Activated B cell treated with CpG ODN at 0.5 μM for 24 hours (primary cell): ENCODE results near the gene TMEM45A. TPM values are rescaled to one million over a fixed set of nuclear protein-coding genes. Genes with fewer than 3 reads are reported as not detected.
"Not testable (repeated sequence)": the region's sequence is repeated elsewhere in the genome, so short reads cannot be mapped to it uniquely, and the experiment has no call there.

Experiments
- ATAC-seq: fragments of 200-7000 bp; cut with Tn5 transposase; one replicate; pipeline ENCODE4 v1.10.0; 2021; ENCODE audit warnings: low read depth, mild to moderate bottlenecking, moderate library complexity
- CTCF ChIA-PET: fragments of 350-600 bp; sonication (Branson Sonifier 250); formaldehyde crosslinking; loops from one replicate; lab custom pipeline; 2021; ENCODE audit warnings: antibody characterized with exemption; lab: Charles Lee
- POLR2A ChIA-PET: fragments of 350-600 bp; sonication (Branson Sonifier 250); formaldehyde crosslinking; loops from one replicate; lab custom pipeline; 2021; ENCODE audit warnings: antibody characterized with exemption; lab: Charles Lee
- DNase-seq: peaks from one replicate; pipeline ENCODE4 v3.0.0; 2022
- H3K27ac Mint-ChIP-seq: one replicate; pipeline ENCODE4 v1.8.0; 2020; ENCODE audit warnings: mixed read lengths
- H3K27me3 Mint-ChIP-seq: one replicate; pipeline ENCODE4 v1.8.0; 2021; ENCODE audit warnings: mixed read lengths
- H3K36me3 Mint-ChIP-seq: one replicate; pipeline ENCODE4 v1.8.0; 2021; ENCODE audit warnings: low read depth, mixed read lengths
- H3K4me1 Mint-ChIP-seq: one replicate; pipeline ENCODE4 v1.8.0; 2021; ENCODE audit warnings: mixed read lengths
- H3K4me3 Mint-ChIP-seq: one replicate; pipeline ENCODE4 v1.8.0; 2020; ENCODE audit warnings: mild to moderate bottlenecking, mixed read lengths
- H3K9me3 Mint-ChIP-seq: one replicate; pipeline ENCODE4 v1.8.0; 2020; ENCODE audit warnings: mixed read lengths
- intact Hi-C: fragments of 100-400 bp; cut with micrococcal nuclease; formaldehyde crosslinking; loops from one replicate; pipeline ENCODE4 v1.15.1; 2024
- total RNA-seq: library from RNA; stranded (reverse); gene quantifications from 2 replicates; pipeline ENCODE4 v1.2.3, GENCODE V29; 2022
- TF ChIP-seq, protein P1 (sequence below): fragments of 200-600 bp; IDR thresholded peaks from one replicate; pipeline ENCODE4 v1.8.0; 2022; ENCODE audit warnings: antibody characterized with exemption, mild to moderate bottlenecking

The TMEM45A gene
- total RNA-seq, 1 donor from 2014 or later = 0.13 TPM

DNA sequence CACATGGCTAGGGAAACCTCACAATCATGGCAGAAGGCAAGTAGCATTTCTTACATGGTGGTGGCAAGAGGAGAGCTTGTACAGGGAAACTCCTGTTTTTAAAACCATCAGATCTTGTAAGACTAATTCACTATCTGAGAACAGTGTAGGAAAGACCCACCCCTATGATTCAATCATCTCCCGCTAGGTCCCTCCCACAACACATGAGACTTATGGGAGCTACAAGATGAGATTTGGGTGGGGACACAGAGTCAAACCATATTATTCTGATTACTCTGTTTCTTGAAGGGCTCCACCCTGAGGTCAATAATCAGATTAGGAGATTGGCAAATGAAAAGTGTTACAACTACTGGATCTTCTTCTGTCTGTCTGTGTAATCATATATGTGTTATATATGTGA lies 21.5 kb upstream of the TMEM45A start:
- no peaks in the 10 kb centered on the region for H3K36me3 Mint-ChIP-seq
- ATAC-seq (no peak), DNase-seq (no peak)
- peaks cover 9% of the 10 kb centered on the region for H3K9me3 Mint-ChIP-seq
- no peak overlapping the region for H3K4me3 Mint-ChIP-seq
- ChIA-PET CTCF (no interaction called here), POLR2A (no interaction called here)
- TF ChIP-seq, protein P1, sequence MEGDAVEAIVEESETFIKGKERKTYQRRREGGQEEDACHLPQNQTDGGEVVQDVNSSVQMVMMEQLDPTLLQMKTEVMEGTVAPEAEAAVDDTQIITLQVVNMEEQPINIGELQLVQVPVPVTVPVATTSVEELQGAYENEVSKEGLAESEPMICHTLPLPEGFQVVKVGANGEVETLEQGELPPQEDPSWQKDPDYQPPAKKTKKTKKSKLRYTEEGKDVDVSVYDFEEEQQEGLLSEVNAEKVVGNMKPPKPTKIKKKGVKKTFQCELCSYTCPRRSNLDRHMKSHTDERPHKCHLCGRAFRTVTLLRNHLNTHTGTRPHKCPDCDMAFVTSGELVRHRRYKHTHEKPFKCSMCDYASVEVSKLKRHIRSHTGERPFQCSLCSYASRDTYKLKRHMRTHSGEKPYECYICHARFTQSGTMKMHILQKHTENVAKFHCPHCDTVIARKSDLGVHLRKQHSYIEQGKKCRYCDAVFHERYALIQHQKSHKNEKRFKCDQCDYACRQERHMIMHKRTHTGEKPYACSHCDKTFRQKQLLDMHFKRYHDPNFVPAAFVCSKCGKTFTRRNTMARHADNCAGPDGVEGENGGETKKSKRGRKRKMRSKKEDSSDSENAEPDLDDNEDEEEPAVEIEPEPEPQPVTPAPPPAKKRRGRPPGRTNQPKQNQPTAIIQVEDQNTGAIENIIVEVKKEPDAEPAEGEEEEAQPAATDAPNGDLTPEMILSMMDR = no peak
- no peaks in the 10 kb centered on the region for H3K4me1 Mint-ChIP-seq
- peaks cover 1% of the 10 kb centered on the region for H3K27me3 Mint-ChIP-seq
- no peak overlapping the region for H3K27ac Mint-ChIP-seq
- intact Hi-C loops = no loop called here

- Mint-ChIP-seq H3K36me3 (no peaks in the 10 kb centered on the region), H3K4me1 (no peaks in the 10 kb centered on the region), H3K4me3 (no peak overlapping the region), H3K27ac (no peak overlapping the region), H3K27me3 (peaks cover 1% of the 10 kb centered on the region), H3K9me3 (peaks cover 9% of the 10 kb centered on the region)
- intact Hi-C loops = no loop called here
- TF ChIP-seq, protein P1 = no peak
- ATAC-seq (no peak), DNase-seq (no peak)
- CTCF ChIA-PET = no interaction called here
- POLR2A ChIA-PET = no interaction called here
Measured at GRCh38 chr3:100471444-100471843, 21.0 kb upstream of the TMEM45A start.

DNA sequence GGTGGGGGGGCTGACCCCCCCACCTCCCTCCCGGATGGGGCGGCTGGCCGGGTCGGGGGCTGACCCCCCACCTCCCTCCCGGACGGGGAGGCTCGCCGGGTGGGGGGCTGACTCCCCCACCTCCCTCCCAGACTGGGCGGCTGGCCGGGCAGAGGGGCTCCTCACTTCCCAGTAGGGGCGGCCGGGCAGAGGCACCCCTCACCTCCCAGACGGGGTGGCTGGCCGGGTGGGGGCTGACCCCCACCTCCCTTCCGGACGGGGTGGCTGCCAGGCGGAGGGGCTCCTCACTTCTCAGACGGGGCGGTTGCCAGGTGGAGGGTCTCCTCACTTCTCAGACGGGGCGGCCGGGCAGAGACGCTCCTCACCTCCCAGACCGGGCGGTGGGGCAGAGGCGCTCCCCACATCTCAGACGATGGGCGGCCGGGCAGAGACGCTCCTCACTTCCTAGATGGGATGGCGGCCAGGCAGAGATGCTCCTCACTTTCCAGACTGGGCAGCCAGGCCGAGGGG lies 14.5 kb upstream of the TMEM45A start:
- POLR2A ChIA-PET, H3K36me3 Mint-ChIP-seq, CTCF ChIA-PET, H3K27ac Mint-ChIP-seq, H3K4me1 Mint-ChIP-seq, intact Hi-C loops, H3K27me3 Mint-ChIP-seq, H3K9me3 Mint-ChIP-seq, ATAC-seq, DNase-seq, H3K4me3 Mint-ChIP-seq: not testable (repeated sequence)

DNA sequence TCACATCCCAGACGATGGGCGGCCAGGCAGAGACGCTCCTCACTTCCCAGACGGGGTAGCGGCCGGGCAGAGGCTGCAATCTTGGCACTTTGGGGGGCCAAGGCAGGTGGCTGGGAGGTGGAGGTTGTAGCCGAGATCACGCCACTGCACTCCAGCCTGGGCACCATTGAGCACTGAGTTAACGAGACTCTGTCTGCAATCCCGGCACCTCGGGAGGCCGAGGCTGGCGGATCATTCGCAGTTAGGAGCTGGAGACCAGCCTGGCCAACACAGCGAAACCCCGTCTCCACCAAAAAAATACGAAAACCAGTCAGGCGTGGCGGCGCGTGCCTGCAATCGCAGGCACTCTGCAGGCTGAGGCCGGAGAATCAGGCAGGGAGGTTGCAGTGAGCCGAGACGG lies 13.9 kb upstream of the TMEM45A start:
- CTCF ChIA-PET, H3K4me3 Mint-ChIP-seq, ATAC-seq, intact Hi-C loops, H3K9me3 Mint-ChIP-seq, H3K4me1 Mint-ChIP-seq, DNase-seq, H3K36me3 Mint-ChIP-seq, H3K27me3 Mint-ChIP-seq, POLR2A ChIA-PET, H3K27ac Mint-ChIP-seq: not testable (repeated sequence)

- H3K27me3 Mint-ChIP-seq = peaks cover 8% of the 10 kb centered on the region
- no peaks in the 10 kb centered on the region for H3K9me3 Mint-ChIP-seq
- TF ChIP-seq, protein P1 = no peak
- no peaks in the 10 kb centered on the region for H3K4me1 Mint-ChIP-seq
- H3K27ac Mint-ChIP-seq = no peak overlapping the region
- CTCF ChIA-PET = no interaction called here
- H3K4me3 Mint-ChIP-seq = no peak overlapping the region
- ATAC-seq = no peak
- no peak for DNase-seq
- H3K36me3 Mint-ChIP-seq = no peaks in the 10 kb centered on the region
- intact Hi-C loops = no loop called here
- POLR2A ChIA-PET = no interaction called here
Measured at GRCh38 chr3:100480081-100480480, 12.3 kb upstream of the TMEM45A start.

DNA sequence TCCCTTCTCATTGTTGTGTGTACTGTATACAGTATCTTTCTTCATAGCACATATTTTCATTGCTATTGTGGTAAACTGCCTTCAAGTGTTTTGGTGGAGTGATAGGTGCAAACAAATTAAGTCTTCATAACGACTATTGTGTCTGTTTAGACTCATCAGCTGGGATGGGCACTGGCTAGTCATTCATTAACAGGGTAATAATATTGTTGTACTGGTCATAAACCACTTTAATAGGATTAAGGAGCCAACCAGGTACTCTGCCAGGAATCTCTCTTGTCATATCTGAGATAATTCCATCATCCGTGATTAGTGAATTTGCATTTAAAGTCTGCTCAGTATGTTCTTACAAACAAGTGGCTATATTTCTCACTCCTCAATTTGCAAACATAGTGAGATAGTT lies 10.2 kb upstream of the TMEM45A start:
- Mint-ChIP-seq H3K9me3 (no peaks in the 10 kb centered on the region), H3K4me1 (no peaks in the 10 kb centered on the region), H3K36me3 (no peaks in the 10 kb centered on the region), H3K4me3 (no peak overlapping the region), H3K27ac (no peak overlapping the region), H3K27me3 (peaks cover 6% of the 10 kb centered on the region)
- ChIA-PET CTCF (no interaction called here), POLR2A (no interaction called here)
- ATAC-seq (no peak), DNase-seq (no peak)
- TF ChIP-seq, protein P1 = no peak
- intact Hi-C loops = no loop called here
